ENCODE data around the gene C1orf216.
"Not testable (repeated sequence)": the region's sequence is repeated elsewhere in the genome, so short reads cannot be mapped to it uniquely, and the experiment has no call there.

Gene C1orf216

GRCh38 chr1:35691080-35691479 lies 27.6 kb downstream of the C1orf216 start:
- Histone ChIP-seq H3K4me2 (peak overlapping the region in 7 of 11 experiments; percentile 5 to 53 (median 42); a peak in 12 of 22 replicates), H4K20me1 (no peaks in the 10 kb centered on the region), H3K36me3 (no peaks in the 10 kb centered on the region), H3K4me3 (no peak overlapping the region), H3K4me1 (peaks cover 0 to 9% (median 6%) of the 10 kb centered on the region in 10 experiments; a peak in 9 of 20 replicates), H3K27me3 (no peaks in the 10 kb centered on the region), H3K9me3 (replicated peaks in 1 of 11) (no peaks in the 10 kb centered on the region), H3K9ac (no peak overlapping the region), H3K27ac (no peak overlapping the region)
- no peak for TF ChIP-seq Cebpa-rat (IDR thresholded peaks at IDR 0.05)

DNA sequence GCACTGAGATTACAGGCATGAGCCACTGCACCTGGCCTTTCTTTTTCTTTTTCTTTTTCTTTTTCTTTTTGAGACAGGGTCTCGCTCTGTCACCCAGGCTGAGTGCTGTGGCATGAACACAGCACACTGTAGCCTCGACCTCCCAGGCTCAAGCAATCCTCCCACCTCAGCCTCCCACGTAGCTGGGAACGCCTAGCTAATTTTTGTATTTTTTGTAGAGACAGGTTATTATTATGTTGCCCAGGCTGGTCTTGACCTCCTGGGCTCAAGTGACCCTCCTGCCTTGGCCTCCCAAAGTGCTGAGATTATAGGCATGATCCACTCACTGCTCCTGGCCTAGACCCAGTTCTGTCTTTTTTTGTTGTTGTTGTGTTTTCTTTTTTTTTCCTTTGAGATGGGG lies 28.6 kb downstream of the C1orf216 start:
- not testable (repeated sequence) for H3K27ac ChIP-seq; H3K27me3 ChIP-seq; H3K9ac ChIP-seq; H3K9me3 ChIP-seq (replicated peaks in 1 of 11); H3K4me2 ChIP-seq; H4K20me1 ChIP-seq; H3K4me1 ChIP-seq; H3K36me3 ChIP-seq; H3K4me3 ChIP-seq

GRCh38 chr1:35688161-35688560 lies 30.5 kb downstream of the C1orf216 start:
- H3K4me2 ChIP-seq = no peak overlapping the region
- H3K27ac ChIP-seq = no peak overlapping the region
- H4K20me1 ChIP-seq = no peaks in the 10 kb centered on the region
- no peaks in the 10 kb centered on the region for H3K9me3 ChIP-seq (replicated peaks in 1 of 11)
- no peak overlapping the region for H3K9ac ChIP-seq
- no peak for TF ChIP-seq Cebpa-rat (IDR thresholded peaks at IDR 0.05)
- H3K36me3 ChIP-seq = no peaks in the 10 kb centered on the region
- H3K27me3 ChIP-seq = no peaks in the 10 kb centered on the region
- H3K4me3 ChIP-seq = no peak overlapping the region
- peaks cover 0 to 9% (median 6%) of the 10 kb centered on the region in 10 experiments; a peak in 9 of 20 replicates for H3K4me1 ChIP-seq

- TF ChIP-seq Cebpa-rat (IDR thresholded peaks at IDR 0.05) = no peak
- H3K4me3 ChIP-seq = no peak overlapping the region
- no peak overlapping the region for H3K9ac ChIP-seq
- no peaks in the 10 kb centered on the region for H3K9me3 ChIP-seq (replicated peaks in 1 of 11)
- no peak overlapping the region for H3K4me2 ChIP-seq
- no peak overlapping the region for H3K27ac ChIP-seq
- H3K4me1 ChIP-seq = no peaks in the 10 kb centered on the region
- H4K20me1 ChIP-seq = no peaks in the 10 kb centered on the region
- H3K27me3 ChIP-seq = no peaks in the 10 kb centered on the region
- H3K36me3 ChIP-seq = no peaks in the 10 kb centered on the region
Measured at GRCh38 chr1:35683012-35683411, 35.7 kb downstream of the C1orf216 start.

DNA sequence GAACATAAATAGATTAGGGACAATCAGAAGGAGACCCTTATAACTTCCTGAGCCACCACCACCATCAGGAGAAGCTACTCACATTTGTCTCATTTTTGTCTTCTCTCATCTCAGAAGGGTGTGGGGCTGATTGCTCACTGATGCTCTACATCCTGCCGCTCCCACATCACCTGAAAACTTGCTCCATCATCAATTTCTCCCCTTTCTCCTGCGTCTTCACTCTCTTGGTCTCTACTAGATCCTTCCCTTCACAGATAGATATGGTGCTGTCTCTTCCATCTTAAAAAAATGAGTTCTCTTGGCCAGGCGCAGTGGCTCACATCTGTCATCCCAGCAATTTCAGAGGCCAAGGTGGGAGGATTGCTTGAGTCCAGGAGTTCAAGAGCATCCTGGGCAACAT lies 38.4 kb downstream of the C1orf216 start:
- TF ChIP-seq Cebpa-rat (IDR thresholded peaks at IDR 0.05) = no peak
- Histone ChIP-seq H3K27ac (no peak overlapping the region), H3K4me1 (peaks cover 0 to 7% (median 0%) of the 10 kb centered on the region in 10 experiments; a peak in 4 of 20 replicates), H3K4me2 (no peak overlapping the region), H4K20me1 (no peaks in the 10 kb centered on the region), H3K36me3 (no peaks in the 10 kb centered on the region), H3K9ac (no peak overlapping the region), H3K27me3 (no peaks in the 10 kb centered on the region), H3K4me3 (no peak overlapping the region), H3K9me3 (replicated peaks in 1 of 11) (no peaks in the 10 kb centered on the region)

DNA sequence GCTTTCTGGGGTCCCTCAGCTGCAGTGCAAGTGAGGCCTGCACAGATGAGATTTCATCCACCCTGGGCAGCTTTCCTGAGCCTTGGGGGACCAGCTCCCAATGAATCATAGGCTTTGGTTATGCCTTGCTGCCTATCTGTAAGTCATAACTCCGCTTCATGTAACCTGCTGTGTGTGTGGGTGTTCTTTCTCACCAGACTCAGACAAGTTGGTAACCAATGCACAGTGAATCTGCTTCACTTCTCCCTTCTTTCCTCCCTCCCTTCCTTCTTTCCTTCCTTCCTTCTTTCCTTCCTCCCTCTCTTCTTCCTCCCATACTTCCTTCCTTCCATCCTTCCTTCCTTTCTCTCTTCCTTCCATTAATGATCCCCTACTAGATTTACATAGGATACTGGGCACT lies 42.9 kb downstream of the C1orf216 start:
- Histone ChIP-seq H3K36me3 (no peaks in the 10 kb centered on the region), H3K4me2 (peak overlapping the region in 2 of 11 experiments; percentile 11 to 23; a peak in 1 of 22 replicates), H3K9me3 (replicated peaks in 1 of 11) (no peaks in the 10 kb centered on the region), H3K9ac (no peak overlapping the region), H3K27ac (no peak overlapping the region), H3K27me3 (no peaks in the 10 kb centered on the region), H3K4me1 (peaks cover 0 to 33% (median 13%) of the 10 kb centered on the region in 10 experiments; a peak in 15 of 20 replicates), H3K4me3 (no peak overlapping the region), H4K20me1 (no peaks in the 10 kb centered on the region)
- no peak for TF ChIP-seq Cebpa-rat (IDR thresholded peaks at IDR 0.05)

DNA sequence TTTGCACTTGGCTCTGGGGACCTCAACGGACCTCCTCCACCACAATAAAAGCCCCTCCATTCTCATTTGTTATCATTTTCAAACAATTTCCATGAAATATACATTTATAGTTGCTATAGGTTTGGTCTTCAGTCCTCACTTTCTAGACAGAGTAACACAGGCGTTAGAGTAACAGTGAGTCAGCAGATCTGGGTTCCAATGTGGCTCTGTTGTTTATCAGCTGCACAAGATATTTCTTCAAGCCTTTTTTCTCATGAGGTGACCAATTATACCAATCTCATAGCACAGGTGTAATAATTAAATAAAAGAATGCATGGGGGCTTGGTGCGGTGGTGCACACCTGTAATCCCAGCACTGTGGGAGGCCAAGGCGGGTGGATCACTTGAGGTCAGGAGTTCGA lies 44.6 kb downstream of the C1orf216 start:
- H3K27ac ChIP-seq = no peak overlapping the region; a peak in 1 of 22 replicates
- TF ChIP-seq Cebpa-rat (IDR thresholded peaks at IDR 0.05) = no peak

DNA sequence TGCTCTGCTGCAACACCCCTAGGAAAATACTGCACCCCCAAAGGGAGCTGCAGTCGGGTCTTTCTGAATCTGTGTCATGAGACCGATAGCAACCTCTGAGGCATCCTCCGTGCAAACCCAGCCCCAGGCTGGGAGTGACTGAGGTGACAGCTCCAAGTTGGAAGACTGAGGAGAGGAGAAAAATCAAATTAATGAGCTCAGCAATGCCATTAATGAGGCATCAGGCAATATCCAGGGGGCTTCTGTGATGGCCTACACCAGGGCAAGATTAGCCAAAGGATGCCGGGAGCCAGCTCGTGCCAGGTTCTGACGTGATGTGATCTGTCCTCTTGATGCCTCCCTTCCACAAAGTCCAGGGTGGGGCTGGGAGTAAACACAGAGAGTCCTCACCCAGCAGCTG lies 46.6 kb downstream of the C1orf216 start:
- H3K27ac ChIP-seq = no peak overlapping the region
- no peaks in the 10 kb centered on the region for H4K20me1 ChIP-seq
- no peak for TF ChIP-seq Cebpa-rat (IDR thresholded peaks at IDR 0.05)

More for the DNA sequence above, 44.6 kb downstream of the C1orf216 start:
- Histone ChIP-seq H3K4me3 (no peak overlapping the region), H3K36me3 (no peaks in the 10 kb centered on the region), H3K9ac (no peak overlapping the region), H3K4me1 (peaks cover 0 to 38% (median 15%) of the 10 kb centered on the region in 10 experiments; a peak in 15 of 20 replicates), H3K4me2 (peak overlapping the region in 1 of 11 experiments; percentile 38; a peak in 2 of 22 replicates), H3K27me3 (no peaks in the 10 kb centered on the region), H4K20me1 (no peaks in the 10 kb centered on the region), H3K9me3 (replicated peaks in 1 of 11) (no peaks in the 10 kb centered on the region)

DNA sequence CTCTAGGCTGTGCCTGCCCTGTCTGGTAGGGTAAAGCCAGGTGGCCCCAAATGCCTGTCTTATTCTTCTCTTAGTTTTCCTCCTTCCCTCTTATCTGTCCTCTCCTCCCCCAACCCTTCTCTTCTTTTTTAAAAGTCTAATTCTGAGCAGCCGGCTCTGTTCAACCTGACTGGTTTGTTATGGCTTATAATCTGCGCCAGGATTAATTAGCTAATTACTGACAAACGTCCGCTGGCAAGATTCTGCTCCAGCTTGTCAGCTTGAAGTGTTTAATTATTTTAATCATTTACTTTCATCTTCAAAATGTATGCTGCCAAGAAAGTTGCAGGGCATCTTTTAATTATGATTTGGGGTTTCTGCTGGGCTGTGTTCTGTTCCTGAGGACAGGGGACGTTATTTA lies 50.2 kb downstream of the C1orf216 start:
- peaks cover 0 to 26% (median 12%) of the 10 kb centered on the region in 10 experiments; a peak in 14 of 20 replicates for H3K4me1 ChIP-seq
- no peak for TF ChIP-seq Cebpa-rat (IDR thresholded peaks at IDR 0.05)
- H3K4me3 ChIP-seq = no peak overlapping the region
- no peaks in the 10 kb centered on the region for H3K36me3 ChIP-seq
- no peak overlapping the region for H3K27ac ChIP-seq
- no peaks in the 10 kb centered on the region for H3K9me3 ChIP-seq (replicated peaks in 1 of 11)
- H4K20me1 ChIP-seq = no peaks in the 10 kb centered on the region
- no peak overlapping the region for H3K9ac ChIP-seq
- H3K4me2 ChIP-seq = no peak overlapping the region
- no peaks in the 10 kb centered on the region for H3K27me3 ChIP-seq

More for the DNA sequence above, 46.6 kb downstream of the C1orf216 start:
- Histone ChIP-seq H3K4me2 (0 out of 22 replicates have a peak overlapping the region, but pooled peaks of 1 of the 11 experiments have one; percentile 60), H3K9ac (no peak overlapping the region), H3K27me3 (no peaks in the 10 kb centered on the region), H3K9me3 (replicated peaks in 1 of 11) (no peaks in the 10 kb centered on the region), H3K4me1 (peaks cover 0 to 38% (median 15%) of the 10 kb centered on the region in 10 experiments; a peak in 15 of 20 replicates), H3K4me3 (no peak overlapping the region), H3K36me3 (no peaks in the 10 kb centered on the region)

GRCh38 chr1:35666916-35667315 lies 51.8 kb downstream of the C1orf216 start:
- TF ChIP-seq Cebpa-rat (IDR thresholded peaks at IDR 0.05) = no peak
- Histone ChIP-seq H3K9ac (no peak overlapping the region), H4K20me1 (no peaks in the 10 kb centered on the region), H3K36me3 (no peaks in the 10 kb centered on the region), H3K4me1 (peaks cover 0 to 17% (median 10%) of the 10 kb centered on the region in 10 experiments; a peak in 14 of 20 replicates), H3K9me3 (replicated peaks in 1 of 11) (no peaks in the 10 kb centered on the region), H3K4me2 (no peak overlapping the region), H3K4me3 (no peak overlapping the region), H3K27ac (no peak overlapping the region), H3K27me3 (no peaks in the 10 kb centered on the region)

All from BLaER1 treated with 17β-estradiol and CSF1 and Interleukin-3, amounts not matched to agents 10 nM and 100 nM (cell line).